Thyroid gland (tissue), 4 donors: Measurements from ENCODE around the gene NLGN1.

ENCODE experiments used
- POLR2A ChIP-seq, 2 donors: fragments of 450-650 bp; IDR thresholded peaks; one replicate each; pipeline ENCODE4 v1.6.1; 2017; ENCODE audit warnings: antibody characterized with exemption in 2 of 2, mild to moderate bottlenecking in 2 of 2, moderate library complexity in 1 of 2
- TF ChIP-seq, protein P1 (sequence below), 6 experiments: fragments of 200-600 bp in 3 of 6; fragments of 450-650 bp in 3 of 6; sonication (generic) in 3 of 6; IDR thresholded peaks; one replicate each; pipeline ENCODE4 v1.5.1; 2016 to 2019; ENCODE audit warnings: antibody characterized with exemption in 6 of 6, mild to moderate bottlenecking in 2 of 6, inconsistent platforms in 1 of 6, moderate library complexity in 1 of 6

DNA sequence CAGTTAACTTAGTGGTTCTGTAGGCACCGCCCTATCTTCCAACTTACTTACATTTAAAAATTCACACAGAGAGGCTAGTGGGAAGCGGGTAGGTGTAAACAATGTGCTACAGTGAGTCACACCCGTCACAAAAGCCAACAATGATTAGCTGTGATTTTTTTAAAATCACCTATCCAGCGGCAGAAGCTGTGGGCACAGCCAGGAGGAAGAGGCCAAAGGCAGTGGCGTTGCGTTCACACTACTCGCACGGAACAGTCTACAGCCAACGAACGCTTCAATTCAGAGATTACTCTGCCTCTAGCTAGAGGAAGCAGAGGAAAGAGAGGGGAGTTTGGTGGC, 2.5 kb upstream of the NLGN1 start:
- TF ChIP-seq, protein P1, sequence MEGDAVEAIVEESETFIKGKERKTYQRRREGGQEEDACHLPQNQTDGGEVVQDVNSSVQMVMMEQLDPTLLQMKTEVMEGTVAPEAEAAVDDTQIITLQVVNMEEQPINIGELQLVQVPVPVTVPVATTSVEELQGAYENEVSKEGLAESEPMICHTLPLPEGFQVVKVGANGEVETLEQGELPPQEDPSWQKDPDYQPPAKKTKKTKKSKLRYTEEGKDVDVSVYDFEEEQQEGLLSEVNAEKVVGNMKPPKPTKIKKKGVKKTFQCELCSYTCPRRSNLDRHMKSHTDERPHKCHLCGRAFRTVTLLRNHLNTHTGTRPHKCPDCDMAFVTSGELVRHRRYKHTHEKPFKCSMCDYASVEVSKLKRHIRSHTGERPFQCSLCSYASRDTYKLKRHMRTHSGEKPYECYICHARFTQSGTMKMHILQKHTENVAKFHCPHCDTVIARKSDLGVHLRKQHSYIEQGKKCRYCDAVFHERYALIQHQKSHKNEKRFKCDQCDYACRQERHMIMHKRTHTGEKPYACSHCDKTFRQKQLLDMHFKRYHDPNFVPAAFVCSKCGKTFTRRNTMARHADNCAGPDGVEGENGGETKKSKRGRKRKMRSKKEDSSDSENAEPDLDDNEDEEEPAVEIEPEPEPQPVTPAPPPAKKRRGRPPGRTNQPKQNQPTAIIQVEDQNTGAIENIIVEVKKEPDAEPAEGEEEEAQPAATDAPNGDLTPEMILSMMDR (IDR thresholded peaks at IDR 0.05): no peak
- TF ChIP-seq POLR2A (IDR thresholded peaks at IDR 0.05): no peak
